Measurements from ENCODE around the gene MRPS22. TPM values are rescaled to one million over a fixed set of nuclear protein-coding genes. Genes with fewer than 3 reads are reported as not detected.

The MRPS22 gene
- total RNA-seq, 1 experiment from 2014 or later, result 45.7 TPM

GRCh38 chr3:139307601-139308555 is 35.9 kb upstream of the MRPS22 start:
- no peak for TF ChIP-seq CTCF (conservative IDR thresholded peaks at IDR 0.05)
- H4K91ac ChIP-seq (ENCODE audit: insufficient read length, low read depth, low read length), result no peak overlapping the region
- H3K4me3 Mint-ChIP-seq, result no peak overlapping the region
- no peak overlapping the region for H4K8ac ChIP-seq (replicated peaks; ENCODE audit: insufficient read length, low read depth, low read length)
- H3K23me2 ChIP-seq (ENCODE audit: insufficient read length, low read depth, low read length, poor library complexity, severe bottlenecking), result no peaks in the 10 kb centered on the region
- H2AK5ac ChIP-seq (ENCODE audit: insufficient read length, low read length), result no peak overlapping the region
- no peak overlapping the region for H2BK5ac ChIP-seq (ENCODE audit: insufficient read length, low read length)
- no peak overlapping the region for H4K5ac ChIP-seq (ENCODE audit: insufficient read length, low read depth, low read length)
- H3T11ph ChIP-seq (ENCODE audit: low read length), result no peak overlapping the region
- no peak overlapping the region for H2BK20ac ChIP-seq (ENCODE audit: low read depth, low read length, poor library complexity, severe bottlenecking)
- no peak overlapping the region for H2AFZ ChIP-seq (ENCODE audit: low read length)
- peaks cover 4% of the 10 kb centered on the region for H3K27me3 Mint-ChIP-seq (ENCODE audit: low read depth)
- no peak overlapping the region for H3K18ac ChIP-seq (ENCODE audit: insufficient read length, low read depth, low read length)
- no peaks in the 10 kb centered on the region for H3K9me3 Mint-ChIP-seq
- H3K27ac ChIP-seq (ENCODE audit: insufficient read length, low read depth, low read length), result no peak overlapping the region
- H4K20me1 ChIP-seq (ENCODE audit: control insufficient read depth, insufficient read depth, insufficient read length), result no peaks in the 10 kb centered on the region
- no peak overlapping the region; a peak in 1 of 7 replicates for H3K27ac Mint-ChIP-seq
- no peak overlapping the region for H3K23ac ChIP-seq (ENCODE audit: insufficient read length, low read depth, low read length)
- H3K14ac ChIP-seq (ENCODE audit: insufficient read depth, low read length), result no peak overlapping the region; the same call in 1 of the 2 replicates
- H3K79me2 ChIP-seq (ENCODE audit: insufficient read depth, low read length), result no peaks in the 10 kb centered on the region
- no peak overlapping the region for H3K4me2 ChIP-seq (ENCODE audit: insufficient read depth, insufficient read length, low read length)
- no peaks in the 10 kb centered on the region for H3K36me3 Mint-ChIP-seq (ENCODE audit: insufficient read depth in 1 of 3, low read depth in 3 of 3)
- no CpG with 5 or more reads among the region's 6 CpGs for WGBS (ENCODE audit: extremely low coverage, insufficient read length, low lambda C conversion rate)
- no peak overlapping the region for H3K56ac ChIP-seq (ENCODE audit: insufficient read length, low read depth, low read length)
- H3K4me1 Mint-ChIP-seq, result peaks cover 12 to 16% of the 10 kb centered on the region in 2 experiments
- H3K4ac ChIP-seq (ENCODE audit: low read depth, low read length), result no peak overlapping the region
- H3K27me3 ChIP-seq (ENCODE audit: insufficient read depth, low read length), result no peaks in the 10 kb centered on the region
- H2BK15ac ChIP-seq (ENCODE audit: low read depth, low read length), result no peak overlapping the region
- H2BK120ac ChIP-seq (ENCODE audit: low read depth, low read length, poor library complexity, severe bottlenecking), result no peak overlapping the region
- no peaks in the 10 kb centered on the region for H3K79me1 ChIP-seq (ENCODE audit: insufficient read depth, low read depth, low read length, poor library complexity, severe bottlenecking)
- H2BK12ac ChIP-seq (ENCODE audit: insufficient read length, low read depth, low read length), result no peak overlapping the region
- H3K9me3 ChIP-seq (ENCODE audit: control insufficient read depth, low read depth, low read length), result no peaks in the 10 kb centered on the region
- no peak overlapping the region for H3K9ac ChIP-seq (ENCODE audit: extremely low read depth, insufficient read length, low read length)
- no peak for DNase-seq
- H3K4me1 ChIP-seq (ENCODE audit: insufficient read depth, low read length), result no peaks in the 10 kb centered on the region

All from H9 (cell line).